PC-9 (cell line): ENCODE data around the gene DMC1.

Source experiments
- CTCF ChIP-seq: fragments of 200-600 bp; sonication (generic); conservative IDR thresholded peaks from 2 replicates; pipeline ENCODE4 v1.6.1; 2017; ENCODE audit warnings: mixed run types, antibody characterized with exemption, mild to moderate bottlenecking, moderate library complexity
- EZH2 ChIP-seq: fragments of 200-600 bp; sonication (generic); IDR thresholded peaks from 2 replicates; pipeline ENCODE4 v1.8.0; 2017; ENCODE audit warnings: antibody characterized with exemption, low read depth

- TF ChIP-seq CTCF = no peak
- TF ChIP-seq EZH2 = no peak
These were observed 47.0 kb downstream of the DMC1 start for GRCh38 chr22:38523029-38523428.
